ENCODE measurements around the gene TMA7B. TPM values are rescaled to one million over a fixed set of nuclear protein-coding genes. Genes with fewer than 3 reads are reported as not detected.

The TMA7B gene
- total RNA-seq, 6 experiments from 2014 or later: not detected

DNA sequence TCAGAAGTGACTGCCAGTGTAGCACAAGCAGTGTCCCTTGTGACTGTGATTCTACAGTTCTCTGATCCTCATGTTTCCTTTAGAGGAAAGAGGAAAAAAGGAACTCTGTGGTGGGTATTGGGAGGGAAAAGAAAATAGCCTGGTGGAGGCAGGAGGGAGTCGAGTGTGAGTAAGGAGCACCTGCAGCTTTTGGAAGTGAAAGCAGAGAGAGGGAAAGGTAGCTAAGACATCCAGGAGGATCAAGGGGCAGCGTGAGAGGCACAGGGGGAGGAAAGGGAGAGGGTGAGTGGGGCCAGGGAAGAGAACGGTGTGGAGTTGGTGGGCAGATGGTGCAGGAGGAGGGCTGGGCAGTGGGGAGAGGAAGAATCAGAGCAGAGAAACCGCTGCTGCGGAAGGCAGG lies 12.4 kb downstream of the TMA7B start:
- Mint-ChIP-seq H3K4me1 (ENCODE audit: low read depth) (peaks cover 11% of the 10 kb centered on the region), H3K27ac (no peak overlapping the region), H3K36me3 (ENCODE audit: low read depth) (no peaks in the 10 kb centered on the region), H3K9me3 (no peaks in the 10 kb centered on the region), H3K4me3 (no peak overlapping the region), H3K27me3 (ENCODE audit: insufficient read depth) (peaks cover 44% of the 10 kb centered on the region)
- TF ChIP-seq, protein P1, sequence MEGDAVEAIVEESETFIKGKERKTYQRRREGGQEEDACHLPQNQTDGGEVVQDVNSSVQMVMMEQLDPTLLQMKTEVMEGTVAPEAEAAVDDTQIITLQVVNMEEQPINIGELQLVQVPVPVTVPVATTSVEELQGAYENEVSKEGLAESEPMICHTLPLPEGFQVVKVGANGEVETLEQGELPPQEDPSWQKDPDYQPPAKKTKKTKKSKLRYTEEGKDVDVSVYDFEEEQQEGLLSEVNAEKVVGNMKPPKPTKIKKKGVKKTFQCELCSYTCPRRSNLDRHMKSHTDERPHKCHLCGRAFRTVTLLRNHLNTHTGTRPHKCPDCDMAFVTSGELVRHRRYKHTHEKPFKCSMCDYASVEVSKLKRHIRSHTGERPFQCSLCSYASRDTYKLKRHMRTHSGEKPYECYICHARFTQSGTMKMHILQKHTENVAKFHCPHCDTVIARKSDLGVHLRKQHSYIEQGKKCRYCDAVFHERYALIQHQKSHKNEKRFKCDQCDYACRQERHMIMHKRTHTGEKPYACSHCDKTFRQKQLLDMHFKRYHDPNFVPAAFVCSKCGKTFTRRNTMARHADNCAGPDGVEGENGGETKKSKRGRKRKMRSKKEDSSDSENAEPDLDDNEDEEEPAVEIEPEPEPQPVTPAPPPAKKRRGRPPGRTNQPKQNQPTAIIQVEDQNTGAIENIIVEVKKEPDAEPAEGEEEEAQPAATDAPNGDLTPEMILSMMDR (IDR thresholded peaks at IDR 0.05): no peak
- no peak for DNase-seq

DNA sequence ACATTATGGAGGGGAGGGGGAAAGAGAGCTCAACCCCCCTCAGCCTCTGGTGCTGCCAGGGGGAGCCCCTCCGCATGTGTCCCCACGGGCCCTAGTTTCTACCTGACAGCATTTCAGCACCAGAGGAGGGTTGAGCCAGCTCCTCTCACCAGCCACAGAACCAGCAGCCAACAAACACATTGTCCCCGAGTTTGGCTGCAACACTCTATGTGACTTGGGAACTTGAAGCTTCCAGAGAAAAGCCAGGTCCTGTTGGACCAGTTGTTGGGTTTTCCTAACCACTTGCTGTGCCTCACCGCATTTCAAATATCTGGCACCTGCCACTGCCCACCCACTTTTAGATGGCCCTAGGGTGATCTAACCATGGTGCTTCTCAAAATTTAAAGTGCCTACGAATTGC lies 13.5 kb downstream of the TMA7B start:
- Mint-ChIP-seq H3K9me3 (no peaks in the 10 kb centered on the region), H3K27me3 (ENCODE audit: insufficient read depth) (peaks cover 47% of the 10 kb centered on the region), H3K27ac (no peak overlapping the region), H3K4me1 (ENCODE audit: low read depth) (peaks cover 5% of the 10 kb centered on the region; the same call in 1 of the 2 replicates), H3K4me3 (no peak overlapping the region), H3K36me3 (ENCODE audit: low read depth) (no peaks in the 10 kb centered on the region)
- no peak for DNase-seq
- TF ChIP-seq, protein P1 (IDR thresholded peaks at IDR 0.05): no peak

DNA sequence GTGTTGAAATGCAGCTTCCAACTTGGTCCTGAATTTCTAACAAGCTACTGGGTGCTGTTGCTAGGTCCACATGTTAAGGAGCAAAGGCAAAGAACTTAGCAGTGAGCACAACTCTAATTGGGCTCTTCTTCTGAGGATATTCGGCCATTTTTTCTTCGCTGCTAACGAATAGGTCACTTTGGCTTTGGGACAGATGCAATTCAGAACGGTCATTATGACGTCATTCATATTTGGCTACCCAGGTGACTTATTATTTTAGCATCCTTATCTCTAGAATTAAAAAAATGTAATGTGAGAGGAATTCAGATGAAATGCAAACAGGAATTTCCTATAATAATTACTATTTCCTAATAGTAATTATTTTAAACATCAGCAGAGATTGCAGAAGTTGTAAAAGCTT lies 13.9 kb downstream of the TMA7B start:
- peaks cover under 1% of the 10 kb centered on the region; the same call in 1 of the 2 replicates for H3K4me1 Mint-ChIP-seq (ENCODE audit: low read depth)
- no peaks in the 10 kb centered on the region for H3K9me3 Mint-ChIP-seq
- H3K4me3 Mint-ChIP-seq: no peak overlapping the region
- TF ChIP-seq, protein P1 (IDR thresholded peaks at IDR 0.05): no peak
- no peak for DNase-seq
- peaks cover 45% of the 10 kb centered on the region for H3K27me3 Mint-ChIP-seq (ENCODE audit: insufficient read depth)
- H3K27ac Mint-ChIP-seq: no peak overlapping the region
- H3K36me3 Mint-ChIP-seq (ENCODE audit: low read depth): no peaks in the 10 kb centered on the region

DNA sequence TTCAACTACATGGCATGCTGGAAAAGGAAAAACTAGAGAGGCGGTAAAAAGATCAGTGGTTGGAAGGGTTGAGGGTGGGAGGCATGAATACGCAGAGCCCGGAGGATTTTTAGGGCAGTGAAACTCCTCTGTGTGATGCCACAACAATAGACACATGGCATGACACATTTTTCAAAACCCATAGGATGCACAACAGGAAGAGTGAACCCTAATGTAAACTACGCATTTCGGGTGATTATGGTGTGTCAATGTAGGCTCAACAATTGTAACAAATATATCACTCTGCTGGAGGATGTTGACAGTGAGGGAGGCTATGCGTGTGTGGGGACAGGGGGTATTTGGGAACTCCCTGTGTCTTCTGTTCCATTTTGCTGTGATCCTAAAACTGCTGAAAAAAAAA lies 18.9 kb downstream of the TMA7B start:
- H3K4me1 Mint-ChIP-seq (ENCODE audit: low read depth): peaks cover 3% of the 10 kb centered on the region; the same call in 1 of the 2 replicates
- TF ChIP-seq, protein P1 (IDR thresholded peaks at IDR 0.05): no peak
- no peaks in the 10 kb centered on the region for H3K36me3 Mint-ChIP-seq (ENCODE audit: low read depth)
- no peak overlapping the region for H3K4me3 Mint-ChIP-seq
- peaks cover 30% of the 10 kb centered on the region for H3K27me3 Mint-ChIP-seq (ENCODE audit: insufficient read depth)
- DNase-seq: no peak
- H3K9me3 Mint-ChIP-seq: no peaks in the 10 kb centered on the region
- no peak overlapping the region for H3K27ac Mint-ChIP-seq

DNA sequence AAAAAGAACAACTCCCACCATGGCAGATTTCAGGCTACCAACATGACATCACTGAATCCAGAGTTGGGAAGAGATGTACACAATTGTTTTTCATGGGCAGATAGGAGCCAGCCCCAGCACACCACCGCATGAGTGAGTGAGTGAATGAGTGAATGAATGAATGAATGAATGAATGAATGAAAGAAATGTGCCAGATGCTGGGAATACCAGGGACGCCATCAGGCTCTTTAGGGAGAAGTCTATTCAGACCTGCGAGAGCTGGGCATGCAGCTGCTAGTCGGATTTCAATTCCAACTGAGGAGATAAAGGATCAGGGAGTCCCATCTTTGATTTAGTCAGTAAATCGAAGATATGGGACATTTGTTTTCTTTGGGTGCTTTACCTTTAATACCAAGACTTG lies 19.3 kb downstream of the TMA7B start:
- TF ChIP-seq, protein P1 (IDR thresholded peaks at IDR 0.05): no peak
- H3K27me3 Mint-ChIP-seq (ENCODE audit: insufficient read depth): peaks cover 34% of the 10 kb centered on the region
- no peaks in the 10 kb centered on the region for H3K36me3 Mint-ChIP-seq (ENCODE audit: low read depth)
- H3K27ac Mint-ChIP-seq: no peak overlapping the region
- H3K4me1 Mint-ChIP-seq (ENCODE audit: low read depth): peaks cover 6% of the 10 kb centered on the region; the same call in 1 of the 2 replicates
- no peaks in the 10 kb centered on the region for H3K9me3 Mint-ChIP-seq
- DNase-seq: no peak
- H3K4me3 Mint-ChIP-seq: no peak overlapping the region

DNA sequence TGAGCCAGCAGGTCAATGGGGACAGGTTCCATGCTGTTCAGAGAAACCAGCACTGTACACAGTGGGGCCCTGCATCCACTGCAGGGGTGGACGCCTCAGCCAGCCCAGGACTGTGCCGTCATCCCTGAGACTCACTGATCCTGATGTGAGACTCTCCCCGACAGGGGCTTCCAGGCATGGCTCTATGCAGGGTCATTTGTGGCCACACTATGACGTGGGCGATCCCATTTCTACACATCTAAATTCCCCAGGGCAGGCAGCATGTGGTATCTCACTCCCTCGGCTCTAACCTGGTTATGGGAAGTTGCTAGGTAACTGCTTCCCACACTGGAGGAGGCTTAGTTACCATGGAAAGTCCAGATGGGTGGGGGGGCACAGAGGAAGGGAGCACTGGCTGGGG lies 20.4 kb downstream of the TMA7B start:
- DNase-seq: no peak
- peaks cover 6% of the 10 kb centered on the region; the same call in 1 of the 2 replicates for H3K4me1 Mint-ChIP-seq (ENCODE audit: low read depth)
- TF ChIP-seq, protein P1 (IDR thresholded peaks at IDR 0.05): no peak
- H3K36me3 Mint-ChIP-seq (ENCODE audit: low read depth): no peaks in the 10 kb centered on the region
- H3K4me3 Mint-ChIP-seq: no peak overlapping the region
- H3K9me3 Mint-ChIP-seq: no peaks in the 10 kb centered on the region
- peaks cover 33% of the 10 kb centered on the region for H3K27me3 Mint-ChIP-seq (ENCODE audit: insufficient read depth)
- no peak overlapping the region for H3K27ac Mint-ChIP-seq
